ENCODE measurements around the gene CDC42BPA.

DNA sequence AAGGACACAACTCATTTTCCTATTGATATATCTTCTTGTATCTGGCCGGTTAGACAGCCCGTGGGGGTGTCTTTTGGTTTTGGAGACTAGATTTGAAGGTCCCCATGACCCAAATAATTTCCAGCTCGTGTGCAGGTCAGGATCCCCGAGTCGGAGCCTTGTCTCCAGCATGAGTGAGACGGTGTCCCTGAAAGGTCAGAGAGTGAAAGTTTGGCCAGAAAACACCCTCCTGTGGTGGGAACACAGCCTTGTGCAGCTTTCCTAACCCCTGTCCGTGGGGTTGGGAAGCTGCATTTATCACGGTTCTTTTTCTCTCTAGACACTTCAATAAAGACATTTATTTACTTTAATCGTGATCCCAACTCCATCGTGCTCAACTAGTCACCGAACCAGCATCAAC is 360.6 kb downstream of the CDC42BPA start:
- TF ChIP-seq POLR2AphosphoS5 (IDR thresholded peaks at IDR 0.05; ENCODE audit: low read depth, low read length) (no peak), REST (IDR thresholded peaks at IDR 0.05; ENCODE audit: insufficient read depth in 1 of 2, low read depth in 2 of 2, low read length in 2 of 2) (no peak), TAF1 (IDR thresholded peaks at IDR 0.05; ENCODE audit: borderline replicate concordance, insufficient read depth, low read length) (no peak), SIN3A (IDR thresholded peaks at IDR 0.05; ENCODE audit: borderline replicate concordance, insufficient read depth, low read length) (no peak), FOXP2 (optimal IDR thresholded peaks at IDR 0.05; ENCODE audit: borderline replicate concordance, extremely low read depth, extremely low read length, insufficient read depth) (no peak)
